CD4-positive, alpha-beta T cell treated with Interferon gamma for 1 hour (primary cell): ENCODE results near the gene SRPX.

Experiments
- DNase-seq: peaks from one replicate; pipeline ENCODE4 v3.0.0-alpha.2; 2020

Gene SRPX

DNA sequence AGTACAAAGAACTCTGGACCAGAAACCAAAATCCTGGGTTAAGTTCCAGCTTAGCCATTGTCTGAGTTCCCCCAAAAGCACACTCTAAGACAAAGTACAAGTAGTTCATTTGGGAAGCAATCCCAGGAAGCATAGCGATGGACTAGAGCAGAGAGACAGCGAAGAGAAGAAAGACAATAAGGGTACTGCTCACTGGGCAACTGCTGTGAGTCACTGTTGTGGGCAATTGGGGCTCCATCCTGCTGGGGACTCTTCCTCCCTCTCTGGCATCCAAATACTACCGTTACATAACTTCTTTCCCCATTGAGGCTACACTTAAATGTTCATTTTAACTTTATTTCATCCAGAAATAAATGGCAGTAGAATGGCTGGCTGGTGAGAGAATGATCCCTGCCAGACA, 14.1 kb downstream of the SRPX start:
- no peak for DNase-seq

DNA sequence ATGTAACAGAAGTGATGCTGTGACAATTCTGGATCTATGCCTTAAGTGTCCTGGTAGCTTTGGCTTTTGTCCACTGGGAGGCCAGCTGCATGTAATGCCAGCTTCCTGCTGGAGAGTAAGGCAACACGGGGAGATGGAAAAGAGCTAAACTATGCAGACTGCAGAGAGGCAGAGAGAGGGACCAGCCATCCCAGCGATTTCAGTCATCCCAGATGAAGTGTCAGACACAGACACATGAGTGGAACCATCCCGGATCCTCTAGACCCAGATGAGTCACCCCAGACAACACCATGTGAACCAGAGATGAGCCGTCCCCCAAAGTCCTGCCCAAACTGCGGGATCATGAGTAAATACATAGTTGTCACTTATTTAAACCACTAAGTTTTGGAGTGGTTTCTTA, 14.6 kb downstream of the SRPX start:
- no peak for DNase-seq

DNA sequence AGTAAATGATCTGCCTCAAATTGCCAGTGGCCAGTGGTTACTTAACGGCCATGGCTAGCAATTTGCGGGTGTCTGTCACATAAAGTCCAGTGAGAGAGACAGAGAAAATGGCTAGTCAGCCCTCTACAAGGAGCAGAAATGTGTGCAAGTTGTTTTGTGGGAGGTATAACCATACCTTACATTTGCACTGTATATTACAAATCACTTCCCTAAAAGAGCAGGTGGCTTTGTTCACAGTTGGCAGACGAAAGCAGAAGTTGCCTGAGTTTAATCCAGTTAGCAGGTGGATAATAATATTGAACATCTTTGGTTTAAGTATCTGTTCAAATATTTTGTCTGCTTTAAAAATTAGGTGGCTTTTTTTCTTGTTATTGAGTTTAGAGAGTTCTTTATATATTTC, 15.6 kb downstream of the SRPX start:
- DNase-seq = no peak

DNA sequence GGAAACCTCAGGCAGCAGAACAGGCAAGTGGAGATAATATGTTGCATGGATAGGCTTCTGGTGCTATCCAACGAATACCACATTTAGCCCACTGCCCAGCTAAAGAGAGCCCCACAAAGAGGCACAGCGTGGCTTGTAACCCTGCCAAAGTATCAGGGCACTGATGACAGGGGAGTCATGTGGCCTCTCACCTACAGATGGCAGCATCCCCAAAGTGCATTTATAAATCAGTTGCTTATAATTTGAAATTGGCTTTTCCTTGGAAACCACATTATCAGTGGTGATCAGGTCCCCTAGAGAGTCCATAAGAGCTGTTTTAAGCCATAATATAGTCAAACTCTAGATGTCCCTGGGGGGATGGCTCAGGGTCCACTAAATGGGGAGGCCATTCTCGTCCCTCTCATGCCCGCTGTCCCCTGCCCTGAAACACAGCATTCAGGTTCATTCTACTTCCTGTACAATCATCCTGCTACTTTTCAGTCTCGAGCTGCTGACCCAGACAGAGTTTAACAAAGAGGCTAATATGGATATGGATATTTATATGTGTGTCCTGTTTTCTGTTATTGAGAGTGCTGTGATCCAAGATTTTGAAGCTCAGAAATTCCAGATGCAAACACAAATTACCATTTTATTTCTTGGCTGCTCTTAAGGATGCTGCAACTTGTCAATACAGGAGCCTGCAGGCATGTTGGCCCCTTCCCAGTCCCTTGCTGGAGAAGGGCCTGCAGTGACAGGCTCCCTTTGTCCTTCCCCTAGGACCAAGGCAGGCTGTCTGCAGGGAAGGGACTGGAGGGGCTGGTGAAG, 28.5 kb downstream of the SRPX start:
- no peak for DNase-seq

- no peak for DNase-seq
Measured at GRCh38 chrX:38189431-38190250, 31.0 kb downstream of the SRPX start.

GRCh38 chrX:38183596-38183995, 37.1 kb downstream of the SRPX start:
- no peak for DNase-seq

- no peak for DNase-seq
Measured at GRCh38 chrX:38181357-38181756, 39.3 kb downstream of the SRPX start.

- DNase-seq = no peak
Measured at GRCh38 chrX:38178396-38178795, 42.3 kb downstream of the SRPX start.

- no peak for DNase-seq
Measured at GRCh38 chrX:38175139-38175538, 45.5 kb downstream of the SRPX start.

- no peak for DNase-seq
Measured at GRCh38 chrX:38172596-38172995, 48.1 kb downstream of the SRPX start.

- no peak for DNase-seq
Measured at GRCh38 chrX:38170556-38170955, 50.1 kb downstream of the SRPX start.

DNA sequence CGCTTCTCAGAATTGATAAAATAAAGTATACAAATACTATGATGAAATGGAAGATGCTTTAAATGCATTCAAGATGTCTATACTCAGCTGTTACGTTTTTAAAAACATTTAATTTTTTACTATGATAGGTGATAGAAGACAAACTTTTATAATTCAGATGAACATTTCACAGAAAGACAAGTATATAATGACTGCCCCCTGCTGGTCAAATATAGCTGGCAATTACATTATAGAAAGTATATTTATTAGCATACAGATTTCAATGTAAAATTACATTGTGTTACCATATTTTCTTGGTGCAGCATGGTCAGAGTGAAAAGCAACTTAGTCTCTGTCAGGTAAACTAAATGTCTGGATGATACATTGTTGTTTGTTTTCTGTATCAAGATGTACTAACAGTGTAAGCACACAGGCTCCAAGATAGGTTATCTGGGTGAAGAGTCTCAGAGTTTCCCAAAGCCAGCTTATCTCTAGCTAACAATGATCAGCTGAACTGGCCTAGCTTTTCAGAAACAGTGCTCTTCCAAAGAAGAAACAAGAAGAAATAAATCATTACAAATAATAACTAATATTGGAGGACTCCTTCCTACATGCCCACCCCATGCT, 54.1 kb downstream of the SRPX start:
- no peak for DNase-seq

DNA sequence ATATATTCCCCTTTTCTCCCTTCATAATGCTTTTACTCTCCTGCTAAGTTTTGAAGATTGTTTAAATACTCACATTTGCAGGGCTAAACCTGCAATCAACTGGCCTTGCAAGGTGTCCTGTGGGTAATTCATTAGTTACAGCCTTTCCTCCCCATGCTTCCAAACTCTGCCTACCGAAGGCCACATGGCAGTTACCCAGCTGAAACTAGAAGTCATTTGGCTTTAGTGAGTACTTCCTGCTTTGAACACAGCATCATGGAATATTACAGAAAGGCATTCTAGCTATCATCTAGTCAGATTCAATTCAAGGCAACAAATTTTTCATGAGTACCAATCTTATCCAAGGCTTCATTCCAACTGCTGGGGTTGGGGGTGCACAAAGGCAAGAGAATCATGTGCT, 55.6 kb downstream of the SRPX start:
- DNase-seq = no peak

- DNase-seq = no peak
Measured at GRCh38 chrX:38163193-38163592, 57.5 kb downstream of the SRPX start.

DNA sequence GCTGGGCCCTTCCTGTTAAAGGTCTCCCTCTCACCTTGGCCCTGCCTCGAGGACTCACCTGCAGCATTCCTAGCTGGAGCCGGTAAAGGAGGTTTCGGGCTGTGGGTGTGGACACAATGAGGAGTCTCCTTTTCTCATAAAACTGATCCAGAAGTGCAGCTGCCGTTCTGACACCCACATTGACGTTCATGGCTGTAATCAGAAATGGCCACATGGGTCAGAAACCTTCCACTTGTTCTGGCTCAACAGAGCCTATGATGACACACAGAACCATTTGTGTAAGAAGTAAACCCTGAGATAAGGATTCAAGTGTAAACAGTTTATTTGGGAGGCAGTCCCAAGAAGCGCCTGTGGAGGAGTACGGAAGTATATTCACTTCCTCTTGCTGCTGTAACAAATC, 63.8 kb downstream of the SRPX start:
- DNase-seq = no peak

GRCh38 chrX:38154818-38155217, 65.9 kb downstream of the SRPX start:
- DNase-seq = no peak

- no peak for DNase-seq
Measured at GRCh38 chrX:38154340-38154739, 66.3 kb downstream of the SRPX start.

DNA sequence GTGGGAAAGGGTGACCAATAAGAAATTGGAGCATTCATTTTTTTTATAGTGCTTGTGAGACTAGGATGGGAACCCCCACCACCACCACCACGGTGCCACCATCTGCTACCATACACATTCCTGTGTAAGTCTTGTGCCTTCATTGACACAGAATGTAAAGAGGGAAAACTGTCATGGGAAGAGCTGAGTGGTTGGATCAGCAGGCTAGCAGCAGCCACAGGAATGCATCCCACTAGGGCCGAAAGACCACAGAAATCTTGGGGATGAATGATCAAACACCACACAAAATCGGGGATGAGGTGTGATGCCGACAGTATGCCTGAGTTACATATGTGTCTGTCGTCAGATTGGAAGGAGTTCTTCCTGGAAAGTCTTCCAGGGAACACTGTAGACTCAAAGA, 69.2 kb downstream of the SRPX start:
- no peak for DNase-seq

GRCh38 chrX:38150993-38151392, 69.7 kb downstream of the SRPX start:
- DNase-seq = no peak

- DNase-seq = no peak
Measured at GRCh38 chrX:38149016-38149415, 71.7 kb downstream of the SRPX start.

DNA sequence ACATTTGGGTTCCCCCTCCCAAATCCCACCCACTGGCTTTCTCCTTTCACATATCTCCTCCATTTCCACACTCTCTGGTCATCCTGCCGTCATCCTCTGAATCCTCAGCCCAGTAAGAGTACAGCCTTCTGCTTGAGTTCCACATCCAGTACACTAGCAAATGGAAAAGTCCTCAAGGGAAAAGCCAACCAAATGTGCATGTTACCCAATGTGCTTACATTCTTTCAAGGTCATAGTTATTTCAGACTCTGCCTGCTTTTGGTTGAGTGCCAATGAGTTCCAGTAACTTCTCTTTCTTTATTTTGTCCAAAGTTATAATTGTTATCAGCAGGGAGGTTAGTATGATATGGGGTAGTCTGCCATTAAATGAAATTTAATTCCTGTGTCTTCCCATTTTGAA, 78.1 kb downstream of the SRPX start:
- no peak for DNase-seq

GRCh38 chrX:38138900-38139299, 81.8 kb downstream of the SRPX start:
- DNase-seq = no peak

- DNase-seq = no peak
Measured at GRCh38 chrX:38138157-38138891, 82.3 kb downstream of the SRPX start.
